HepG2 (cell line): ENCODE measurements around the gene CCDC38. TPM values are rescaled to one million over a fixed set of nuclear protein-coding genes. Genes with fewer than 3 reads are reported as not detected.

Experiments used
- BRCA1 ChIP-seq: sonication (generic); formaldehyde crosslinking; IDR thresholded peaks from 2 replicates; pipeline ENCODE4 v1.4.0; 2020; ENCODE audit warnings: missing genetic modification reagents
- EED ChIP-seq: sonication (generic); formaldehyde crosslinking; IDR thresholded peaks from 2 replicates; pipeline ENCODE4 v1.5.0; 2020; ENCODE audit warnings: mild to moderate bottlenecking, missing genetic modification reagents
- JUND ChIP-seq: sonication (generic); formaldehyde crosslinking; IDR thresholded peaks from 2 replicates; pipeline ENCODE4 v1.8.0; 2022; ENCODE audit warnings: mild to moderate bottlenecking, missing genetic modification reagents
- KLF6 ChIP-seq: IDR thresholded peaks from 2 replicates; pipeline ENCODE4 v1.8.0; 2016; ENCODE audit warnings: missing biosample characterization, missing genetic modification reagents
- MED1 ChIP-seq: sonication (generic); formaldehyde crosslinking; IDR thresholded peaks from 2 replicates; pipeline ENCODE4 v1.4.0; 2020; ENCODE audit warnings: missing genetic modification reagents
- MTF1 ChIP-seq: sonication (generic); formaldehyde crosslinking; IDR thresholded peaks from 2 replicates; pipeline ENCODE4 v1.5.0; 2020; ENCODE audit warnings: missing genetic modification reagents
- XBP1 ChIP-seq: sonication (generic); formaldehyde crosslinking; IDR thresholded peaks from 2 replicates; pipeline ENCODE4 v1.5.0; 2020; ENCODE audit warnings: missing genetic modification reagents
- ZBTB3 ChIP-seq: sonication (generic); formaldehyde crosslinking; IDR thresholded peaks from 2 replicates; pipeline ENCODE4 v1.4.0; 2020; ENCODE audit warnings: low read depth, mild to moderate bottlenecking, moderate library complexity, missing genetic modification reagents, borderline replicate concordance
- ZBTB33 ChIP-seq: sonication (generic); formaldehyde crosslinking; IDR thresholded peaks from 2 replicates; pipeline ENCODE4 v1.4.0; 2020; ENCODE audit warnings: missing genetic modification reagents
- ZHX1 ChIP-seq: sonication (generic); formaldehyde crosslinking; IDR thresholded peaks from 2 replicates; pipeline ENCODE4 v1.8.1; 2022; ENCODE audit warnings: low read depth, mild to moderate bottlenecking, missing genetic modification reagents
- ZNF232 ChIP-seq: sonication (generic); formaldehyde crosslinking; IDR thresholded peaks from 2 replicates; pipeline ENCODE4 v1.4.0; 2020; ENCODE audit warnings: missing genetic modification reagents, borderline replicate concordance
- ZNF264 ChIP-seq: sonication (generic); formaldehyde crosslinking; IDR thresholded peaks from 2 replicates; pipeline ENCODE4 v1.4.0; 2020; ENCODE audit warnings: missing genetic modification reagents
- ZNF333 ChIP-seq: sonication (generic); formaldehyde crosslinking; IDR thresholded peaks from 2 replicates; pipeline ENCODE4 v1.4.0; 2020; ENCODE audit warnings: mild to moderate bottlenecking, missing genetic modification reagents, borderline replicate concordance
- ZNF44 ChIP-seq: sonication (generic); formaldehyde crosslinking; IDR thresholded peaks from 2 replicates; pipeline ENCODE4 v1.5.1; 2020; ENCODE audit warnings: mild to moderate bottlenecking, missing genetic modification reagents
- ZNF510 ChIP-seq: sonication (generic); formaldehyde crosslinking; IDR thresholded peaks from 2 replicates; pipeline ENCODE4 v1.4.0; 2020; ENCODE audit warnings: low read depth, mild to moderate bottlenecking, missing genetic modification reagents
- ZNF558 ChIP-seq: sonication (generic); formaldehyde crosslinking; IDR thresholded peaks from 2 replicates; pipeline ENCODE4 v1.9.0; 2022; ENCODE audit warnings: mild to moderate bottlenecking, missing genetic modification reagents, borderline replicate concordance
- ZNF569 ChIP-seq: sonication (generic); formaldehyde crosslinking; IDR thresholded peaks from 2 replicates; pipeline ENCODE4 v1.5.0; 2020; ENCODE audit warnings: mild to moderate bottlenecking, missing genetic modification reagents, moderate library complexity, borderline replicate concordance
- ZNF674 ChIP-seq: sonication (generic); formaldehyde crosslinking; IDR thresholded peaks from 2 replicates; pipeline ENCODE4 v1.5.0; 2020; ENCODE audit warnings: low read depth, mild to moderate bottlenecking, missing genetic modification reagents
- polyA plus RNA-seq, 8 experiments: library from polyadenylated mRNA; depleted of rRNA in 3 of 8; stranded (reverse) in 7 of 8; unstranded in 1 of 8; fragments of >200 nt; fragmentation: Illumina TruSeq in 4 of 8; extraction: Trizol in 4 of 8; gene quantifications; 2 replicates each; pipeline versions ENCODE4 v1.2.1 to v1.2.3, GENCODE V29; 2011 to 2016; ENCODE audit warnings: low read depth in 4 of 8, missing spikeins in 1 of 8, mixed read lengths in 1 of 8; ENCODE audit not compliant: insufficient read depth in 1 of 8
- total RNA-seq, 5 experiments: library from RNA; depleted of rRNA; stranded (reverse); fragments of >200 nt; fragmentation: Illumina TruSeq; extraction: Trizol; gene quantifications; 2 replicates each; pipeline ENCODE4 v1.2.3, GENCODE V29; 2016; ENCODE audit warnings: low read depth in 1 of 5
- TF ChIP-seq, protein P1 (sequence below): sonication (generic); formaldehyde crosslinking; IDR thresholded peaks from 2 replicates; pipeline ENCODE4; 2020; ENCODE audit warnings: missing genetic modification reagents, mild to moderate bottlenecking, borderline replicate concordance
- TF ChIP-seq, protein P2 (sequence below): IDR thresholded peaks from 2 replicates; pipeline ENCODE4 v1.6.1; 2016; ENCODE audit warnings: missing compliant biosample characterization, missing genetic modification reagents, borderline replicate concordance

CCDC38 gene
- total and polyA plus RNA-seq, 2 of the 13 experiments (the other 11 are each of a cell fraction or from before 2014, with no cell fraction given) = 0.24 to 0.32 TPM

GRCh38 chr12:95858451-95859343, 83.7 kb downstream of the CCDC38 start, which contains the start of gene SNRPF (continued):
- TF ChIP-seq, protein P1, sequence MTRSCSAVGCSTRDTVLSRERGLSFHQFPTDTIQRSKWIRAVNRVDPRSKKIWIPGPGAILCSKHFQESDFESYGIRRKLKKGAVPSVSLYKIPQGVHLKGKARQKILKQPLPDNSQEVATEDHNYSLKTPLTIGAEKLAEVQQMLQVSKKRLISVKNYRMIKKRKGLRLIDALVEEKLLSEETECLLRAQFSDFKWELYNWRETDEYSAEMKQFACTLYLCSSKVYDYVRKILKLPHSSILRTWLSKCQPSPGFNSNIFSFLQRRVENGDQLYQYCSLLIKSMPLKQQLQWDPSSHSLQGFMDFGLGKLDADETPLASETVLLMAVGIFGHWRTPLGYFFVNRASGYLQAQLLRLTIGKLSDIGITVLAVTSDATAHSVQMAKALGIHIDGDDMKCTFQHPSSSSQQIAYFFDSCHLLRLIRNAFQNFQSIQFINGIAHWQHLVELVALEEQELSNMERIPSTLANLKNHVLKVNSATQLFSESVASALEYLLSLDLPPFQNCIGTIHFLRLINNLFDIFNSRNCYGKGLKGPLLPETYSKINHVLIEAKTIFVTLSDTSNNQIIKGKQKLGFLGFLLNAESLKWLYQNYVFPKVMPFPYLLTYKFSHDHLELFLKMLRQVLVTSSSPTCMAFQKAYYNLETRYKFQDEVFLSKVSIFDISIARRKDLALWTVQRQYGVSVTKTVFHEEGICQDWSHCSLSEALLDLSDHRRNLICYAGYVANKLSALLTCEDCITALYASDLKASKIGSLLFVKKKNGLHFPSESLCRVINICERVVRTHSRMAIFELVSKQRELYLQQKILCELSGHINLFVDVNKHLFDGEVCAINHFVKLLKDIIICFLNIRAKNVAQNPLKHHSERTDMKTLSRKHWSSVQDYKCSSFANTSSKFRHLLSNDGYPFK = peak; percentile 94
- TF ChIP-seq ZNF232 (CRISPR knock-in tag) (0 out of 2 replicates have a peak, but pooled peaks have one; percentile 59), ZNF333 (CRISPR knock-in tag) (no peak), MTF1 (CRISPR knock-in tag) (no peak), BRCA1 (CRISPR knock-in tag) (peak; percentile 73; the same call in 1 of the 2 replicates), MED1 (CRISPR knock-in tag) (peak; percentile 25; the same call in 1 of the 2 replicates), ZNF569 (CRISPR knock-in tag) (no peak), KLF6 (no peak), ZBTB33 (CRISPR knock-in tag) (no peak), JUND (CRISPR knock-in tag) (no peak), EED (CRISPR knock-in tag) (peak; percentile 58; the same call in 1 of the 2 replicates), ZNF510 (peak; percentile 64; the same call in 1 of the 2 replicates), ZHX1 (CRISPR knock-in tag) (0 out of 2 replicates have a peak, but pooled peaks have one; percentile 54), ZNF558 (CRISPR knock-in tag) (no peak; the same call in 1 of the 2 replicates), ZNF264 (CRISPR knock-in tag) (peak; percentile 51; the same call in 1 of the 2 replicates), XBP1 (CRISPR knock-in tag) (no peak), ZNF674 (CRISPR knock-in tag) (no peak), ZNF44 (CRISPR knock-in tag) (peak; percentile 46; the same call in 1 of the 2 replicates), ZBTB3 (CRISPR knock-in tag) (0 out of 2 replicates have a peak, but pooled peaks have one; percentile 28)
- TF ChIP-seq, protein P2, sequence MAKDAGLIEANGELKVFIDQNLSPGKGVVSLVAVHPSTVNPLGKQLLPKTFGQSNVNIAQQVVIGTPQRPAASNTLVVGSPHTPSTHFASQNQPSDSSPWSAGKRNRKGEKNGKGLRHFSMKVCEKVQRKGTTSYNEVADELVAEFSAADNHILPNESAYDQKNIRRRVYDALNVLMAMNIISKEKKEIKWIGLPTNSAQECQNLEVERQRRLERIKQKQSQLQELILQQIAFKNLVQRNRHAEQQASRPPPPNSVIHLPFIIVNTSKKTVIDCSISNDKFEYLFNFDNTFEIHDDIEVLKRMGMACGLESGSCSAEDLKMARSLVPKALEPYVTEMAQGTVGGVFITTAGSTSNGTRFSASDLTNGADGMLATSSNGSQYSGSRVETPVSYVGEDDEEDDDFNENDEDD (CRISPR knock-in tag) = peak; percentile 76; the same call in 1 of the 2 replicates
